ENCODE data around the gene ALDH1L2. TPM values are rescaled to one million over a fixed set of nuclear protein-coding genes. Genes with fewer than 3 reads are reported as not detected.
"Not testable (repeated sequence)": the region's sequence is repeated elsewhere in the genome, so short reads cannot be mapped to it uniquely, and the experiment has no call there.

Gene ALDH1L2
- total RNA-seq, 3 donors from 2014 or later (not counting 1 experiment from before 2014, with no cell fraction given): 1.1 TPM; not detected in 2

DNA sequence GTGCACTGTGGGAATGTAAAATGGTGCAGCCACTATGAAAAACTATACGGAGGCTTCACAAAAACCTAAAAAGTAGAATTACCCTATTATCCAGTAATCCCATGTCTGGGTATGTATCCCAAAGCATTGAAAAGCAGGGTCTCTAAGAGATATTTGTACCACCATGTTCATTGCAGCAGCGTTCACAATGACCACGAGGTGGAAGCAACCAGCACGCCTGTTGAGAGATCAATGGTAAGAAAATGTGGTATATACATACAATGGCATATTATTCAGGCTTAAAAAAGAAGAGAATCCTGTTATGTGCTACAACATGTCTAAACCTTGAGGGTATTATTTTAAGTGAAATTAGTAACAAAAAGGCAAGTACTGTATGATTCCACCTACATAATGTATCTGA, 99.1 kb downstream of the ALDH1L2 start:
- WGBS (ENCODE audit: insufficient coverage): 76% methylated on average over 4 of the region's 4 CpGs

DNA sequence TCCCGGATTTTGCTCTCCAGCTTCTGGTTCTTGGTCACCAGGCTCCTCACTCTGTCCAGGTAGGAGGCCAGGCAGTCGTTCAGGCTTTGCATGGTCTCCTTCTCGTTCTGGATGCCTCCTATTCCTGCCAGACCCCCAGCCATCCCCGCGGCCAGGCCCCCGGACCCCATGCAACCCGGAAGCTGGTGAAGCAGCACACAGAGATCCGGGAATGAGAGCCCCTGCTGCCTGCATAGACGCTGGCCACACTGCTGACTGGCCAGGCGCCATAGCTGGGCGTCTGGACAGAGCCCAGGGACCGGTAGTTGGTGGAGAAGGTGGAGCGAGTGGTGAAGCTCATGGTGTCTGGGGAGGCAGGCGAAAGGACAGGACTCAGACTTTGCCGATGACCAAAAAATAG, 106.6 kb downstream of the ALDH1L2 start:
- H3K4me1 Mint-ChIP-seq; H3K4me3 ChIP-seq (ENCODE audit: low read length); H3K9me3 Mint-ChIP-seq; H3K4me1 ChIP-seq (ENCODE audit: control insufficient read depth, insufficient read depth, low read length); H3K27ac ChIP-seq (ENCODE audit: low read length); H3K4me3 Mint-ChIP-seq; ATAC-seq; H3K27me3 ChIP-seq (ENCODE audit: control insufficient read depth, insufficient read depth, low read length); intact Hi-C loops (cut with micrococcal nuclease); H3K27ac Mint-ChIP-seq; H3K36me3 Mint-ChIP-seq; DNase-seq; H3K9me3 ChIP-seq (ENCODE audit: control insufficient read depth, insufficient read depth, low read length); H3K36me3 ChIP-seq (ENCODE audit: control insufficient read depth, insufficient read depth, low read length): not testable (repeated sequence)
- H3K27me3 Mint-ChIP-seq (ENCODE audit: low read depth in 2 of 2): peaks cover 14 to 18% of the 10 kb centered on the region in 2 donors
- 91% methylated on average over 15 of the region's 15 CpGs for WGBS (ENCODE audit: insufficient coverage)

More for the DNA sequence above, 99.1 kb downstream of the ALDH1L2 start:
- H3K9me3 ChIP-seq (ENCODE audit: control insufficient read depth, insufficient read depth, low read length): no peaks in the 10 kb centered on the region
- peak overlapping the region; percentile 87 for H3K4me3 Mint-ChIP-seq
- intact Hi-C loops (cut with micrococcal nuclease): no loop called here
- H3K27ac ChIP-seq (ENCODE audit: low read length): no peak overlapping the region
- H3K9me3 Mint-ChIP-seq: no peaks in the 10 kb centered on the region
- H3K4me1 Mint-ChIP-seq: peaks cover 27 to 36% of the 10 kb centered on the region in 2 donors
- no peak overlapping the region for H3K4me3 ChIP-seq (ENCODE audit: low read length)
- ATAC-seq: no peak
- peaks cover 10% of the 10 kb centered on the region for H3K4me1 ChIP-seq (ENCODE audit: control insufficient read depth, insufficient read depth, low read length)
- no peak for DNase-seq
- no peaks in the 10 kb centered on the region for H3K36me3 Mint-ChIP-seq
- H3K27me3 ChIP-seq (ENCODE audit: control insufficient read depth, insufficient read depth, low read length): no peaks in the 10 kb centered on the region
- peaks cover 17 to 27% of the 10 kb centered on the region in 2 donors for H3K27me3 Mint-ChIP-seq (ENCODE audit: low read depth in 2 of 2)
- no peaks in the 10 kb centered on the region for H3K36me3 ChIP-seq (ENCODE audit: control insufficient read depth, insufficient read depth, low read length)
- TF ChIP-seq, protein P1, sequence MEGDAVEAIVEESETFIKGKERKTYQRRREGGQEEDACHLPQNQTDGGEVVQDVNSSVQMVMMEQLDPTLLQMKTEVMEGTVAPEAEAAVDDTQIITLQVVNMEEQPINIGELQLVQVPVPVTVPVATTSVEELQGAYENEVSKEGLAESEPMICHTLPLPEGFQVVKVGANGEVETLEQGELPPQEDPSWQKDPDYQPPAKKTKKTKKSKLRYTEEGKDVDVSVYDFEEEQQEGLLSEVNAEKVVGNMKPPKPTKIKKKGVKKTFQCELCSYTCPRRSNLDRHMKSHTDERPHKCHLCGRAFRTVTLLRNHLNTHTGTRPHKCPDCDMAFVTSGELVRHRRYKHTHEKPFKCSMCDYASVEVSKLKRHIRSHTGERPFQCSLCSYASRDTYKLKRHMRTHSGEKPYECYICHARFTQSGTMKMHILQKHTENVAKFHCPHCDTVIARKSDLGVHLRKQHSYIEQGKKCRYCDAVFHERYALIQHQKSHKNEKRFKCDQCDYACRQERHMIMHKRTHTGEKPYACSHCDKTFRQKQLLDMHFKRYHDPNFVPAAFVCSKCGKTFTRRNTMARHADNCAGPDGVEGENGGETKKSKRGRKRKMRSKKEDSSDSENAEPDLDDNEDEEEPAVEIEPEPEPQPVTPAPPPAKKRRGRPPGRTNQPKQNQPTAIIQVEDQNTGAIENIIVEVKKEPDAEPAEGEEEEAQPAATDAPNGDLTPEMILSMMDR (IDR thresholded peaks at IDR 0.05): no peak
- H3K27ac Mint-ChIP-seq: peak overlapping the region; percentile 29 to 78

DNA sequence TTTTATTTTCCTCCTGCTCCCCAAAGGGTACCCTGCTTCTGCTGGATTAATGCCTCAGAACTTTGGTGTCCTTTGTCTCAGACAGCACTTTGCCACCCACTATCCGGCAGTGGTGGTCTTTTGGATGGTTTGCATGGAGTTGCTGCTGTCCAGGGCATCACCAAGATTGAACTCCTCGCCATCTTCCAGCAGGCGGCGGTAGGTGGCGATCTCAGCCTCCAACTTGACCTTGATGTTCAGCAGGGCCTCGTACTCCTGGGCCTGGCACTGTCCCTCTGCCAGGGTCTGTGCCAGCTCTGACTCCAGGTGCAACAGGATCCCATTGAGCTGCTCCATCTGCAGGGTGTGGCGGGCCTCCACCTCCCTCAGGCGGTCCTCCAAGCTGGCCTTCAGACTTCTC, 107.6 kb downstream of the ALDH1L2 start:
- H3K4me1 ChIP-seq (ENCODE audit: control insufficient read depth, insufficient read depth, low read length): peaks cover 4% of the 10 kb centered on the region
- H3K27me3 ChIP-seq (ENCODE audit: control insufficient read depth, insufficient read depth, low read length): no peaks in the 10 kb centered on the region
- intact Hi-C loops (cut with micrococcal nuclease): no loop called here
- H3K27ac ChIP-seq (ENCODE audit: low read length): no peak overlapping the region
- H3K9me3 ChIP-seq (ENCODE audit: control insufficient read depth, insufficient read depth, low read length): no peaks in the 10 kb centered on the region
- DNase-seq (no peak), ATAC-seq (no peak)
- Mint-ChIP-seq H3K36me3 (no peaks in the 10 kb centered on the region), H3K27me3 (ENCODE audit: low read depth in 2 of 2) (peaks cover 12 to 14% of the 10 kb centered on the region in 2 donors), H3K27ac (no peak overlapping the region), H3K4me3 (no peak overlapping the region), H3K9me3 (no peaks in the 10 kb centered on the region), H3K4me1 (no peaks in the 10 kb centered on the region)
- no peaks in the 10 kb centered on the region for H3K36me3 ChIP-seq (ENCODE audit: control insufficient read depth, insufficient read depth, low read length)
- TF ChIP-seq, protein P1 (IDR thresholded peaks at IDR 0.05): no peak
- no peak overlapping the region for H3K4me3 ChIP-seq (ENCODE audit: low read length)
- 91% methylated on average over 8 of the region's 8 CpGs for WGBS (ENCODE audit: insufficient coverage)

DNA sequence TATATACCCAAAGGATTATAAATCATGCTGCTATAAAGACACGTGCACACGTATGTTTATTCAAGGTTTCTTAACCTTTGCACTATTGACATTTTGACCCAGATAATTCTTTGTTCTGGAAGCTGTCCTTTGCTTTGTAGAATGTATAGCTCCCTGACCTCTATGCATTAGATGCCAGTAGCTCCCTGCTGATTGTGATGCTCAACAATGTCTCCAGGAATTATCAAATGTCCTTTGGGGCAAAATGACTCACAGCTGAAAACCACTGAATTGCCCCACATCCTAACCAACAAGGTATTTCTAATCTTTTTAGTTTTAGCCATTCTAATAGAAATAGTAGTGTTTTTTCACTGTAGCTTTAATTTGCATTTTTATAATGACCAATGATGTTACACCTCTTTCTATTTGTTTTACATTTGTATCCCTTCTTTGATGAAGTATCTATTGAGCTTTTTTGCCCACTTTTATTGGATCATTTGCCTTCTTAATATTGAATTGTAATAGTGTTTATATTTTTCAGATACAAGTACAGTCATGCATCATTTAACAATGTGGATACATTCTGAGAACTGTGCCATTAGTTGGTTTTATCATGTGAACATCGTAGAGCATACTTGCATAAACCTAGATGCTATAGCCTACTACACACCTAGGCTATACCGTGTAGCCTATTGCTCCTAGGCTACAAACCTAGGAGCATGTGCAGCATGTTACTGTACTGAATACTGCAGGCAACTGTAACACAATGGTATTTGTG, 108.5 kb downstream of the ALDH1L2 start:
- H3K36me3 Mint-ChIP-seq: no peaks in the 10 kb centered on the region
- no peaks in the 10 kb centered on the region for H3K36me3 ChIP-seq (ENCODE audit: control insufficient read depth, insufficient read depth, low read length)
- 90% methylated on average over 4 of the region's 4 CpGs for WGBS (ENCODE audit: insufficient coverage)
- no peak overlapping the region for H3K27ac Mint-ChIP-seq
- H3K4me3 ChIP-seq (ENCODE audit: low read length): no peak overlapping the region
- no peaks in the 10 kb centered on the region for H3K9me3 ChIP-seq (ENCODE audit: control insufficient read depth, insufficient read depth, low read length)
- no peak overlapping the region for H3K27ac ChIP-seq (ENCODE audit: low read length)
- H3K9me3 Mint-ChIP-seq: no peaks in the 10 kb centered on the region
- TF ChIP-seq, protein P1 (IDR thresholded peaks at IDR 0.05): no peak
- H3K4me3 Mint-ChIP-seq: no peak overlapping the region
- no peak for ATAC-seq
- no peaks in the 10 kb centered on the region for H3K4me1 Mint-ChIP-seq
- no peaks in the 10 kb centered on the region for H3K27me3 ChIP-seq (ENCODE audit: control insufficient read depth, insufficient read depth, low read length)
- no peak for DNase-seq
- H3K27me3 Mint-ChIP-seq (ENCODE audit: low read depth in 2 of 2): peaks cover 7 to 8% of the 10 kb centered on the region in 2 donors
- intact Hi-C loops (cut with micrococcal nuclease): no loop called here
- peaks cover 4% of the 10 kb centered on the region for H3K4me1 ChIP-seq (ENCODE audit: control insufficient read depth, insufficient read depth, low read length)
